Activated B cell treated with CpG ODN at 0.5 μM for 24 hours (primary cell): ENCODE results near the gene MAN2A1. TPM values are rescaled to one million over a fixed set of nuclear protein-coding genes. Genes with fewer than 3 reads are reported as not detected.

Source experiments
- ATAC-seq: fragments of 200-7000 bp; cut with Tn5 transposase; one replicate; pipeline ENCODE4 v1.10.0; 2021; ENCODE audit warnings: low read depth, mild to moderate bottlenecking, moderate library complexity
- CTCF ChIA-PET: fragments of 350-600 bp; sonication (Branson Sonifier 250); formaldehyde crosslinking; loops from one replicate; lab custom pipeline; 2021; ENCODE audit warnings: antibody characterized with exemption; lab: Charles Lee
- POLR2A ChIA-PET: fragments of 350-600 bp; sonication (Branson Sonifier 250); formaldehyde crosslinking; loops from one replicate; lab custom pipeline; 2021; ENCODE audit warnings: antibody characterized with exemption; lab: Charles Lee
- DNase-seq: peaks from one replicate; pipeline ENCODE4 v3.0.0; 2022
- H3K27ac Mint-ChIP-seq: one replicate; pipeline ENCODE4 v1.8.0; 2020; ENCODE audit warnings: mixed read lengths
- H3K27me3 Mint-ChIP-seq: one replicate; pipeline ENCODE4 v1.8.0; 2021; ENCODE audit warnings: mixed read lengths
- H3K36me3 Mint-ChIP-seq: one replicate; pipeline ENCODE4 v1.8.0; 2021; ENCODE audit warnings: low read depth, mixed read lengths
- H3K4me1 Mint-ChIP-seq: one replicate; pipeline ENCODE4 v1.8.0; 2021; ENCODE audit warnings: mixed read lengths
- H3K4me3 Mint-ChIP-seq: one replicate; pipeline ENCODE4 v1.8.0; 2020; ENCODE audit warnings: mild to moderate bottlenecking, mixed read lengths
- H3K9me3 Mint-ChIP-seq: one replicate; pipeline ENCODE4 v1.8.0; 2020; ENCODE audit warnings: mixed read lengths
- intact Hi-C: fragments of 100-400 bp; cut with micrococcal nuclease; formaldehyde crosslinking; loops from one replicate; pipeline ENCODE4 v1.15.1; 2024
- total RNA-seq: library from RNA; stranded (reverse); gene quantifications from 2 replicates; pipeline ENCODE4 v1.2.3, GENCODE V29; 2022
- TF ChIP-seq, protein P1 (sequence below): fragments of 200-600 bp; IDR thresholded peaks from one replicate; pipeline ENCODE4 v1.8.0; 2022; ENCODE audit warnings: antibody characterized with exemption, mild to moderate bottlenecking

Gene MAN2A1
- total RNA-seq, 1 donor from 2014 or later = 48.6 TPM

DNA sequence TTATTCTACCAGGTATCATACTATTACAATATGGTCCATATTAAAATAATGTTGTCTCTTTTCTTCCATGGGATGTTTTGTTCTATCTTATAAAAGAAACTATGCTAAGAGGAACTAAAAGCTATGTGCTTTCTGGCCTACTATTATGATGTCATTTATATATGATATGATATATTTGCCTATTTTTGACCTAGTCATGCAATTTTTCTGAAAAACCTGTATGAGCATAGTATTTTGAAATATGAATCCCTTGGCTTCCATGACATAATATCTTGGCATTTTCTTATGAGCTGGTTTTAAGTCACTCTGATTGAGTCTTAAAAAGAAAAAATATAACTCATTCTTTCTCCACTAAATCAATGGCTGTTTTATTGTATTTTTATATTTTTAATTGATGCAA, 60.7 kb downstream of the MAN2A1 start:
- H3K9me3 Mint-ChIP-seq = peaks cover 2% of the 10 kb centered on the region
- POLR2A ChIA-PET = no interaction called here
- H3K4me3 Mint-ChIP-seq = no peak overlapping the region
- peak overlapping the region; percentile 7 for H3K27ac Mint-ChIP-seq
- no peaks in the 10 kb centered on the region for H3K27me3 Mint-ChIP-seq
- H3K4me1 Mint-ChIP-seq = peaks cover 24% of the 10 kb centered on the region
- DNase-seq (no peak), ATAC-seq (no peak)
- TF ChIP-seq, protein P1, sequence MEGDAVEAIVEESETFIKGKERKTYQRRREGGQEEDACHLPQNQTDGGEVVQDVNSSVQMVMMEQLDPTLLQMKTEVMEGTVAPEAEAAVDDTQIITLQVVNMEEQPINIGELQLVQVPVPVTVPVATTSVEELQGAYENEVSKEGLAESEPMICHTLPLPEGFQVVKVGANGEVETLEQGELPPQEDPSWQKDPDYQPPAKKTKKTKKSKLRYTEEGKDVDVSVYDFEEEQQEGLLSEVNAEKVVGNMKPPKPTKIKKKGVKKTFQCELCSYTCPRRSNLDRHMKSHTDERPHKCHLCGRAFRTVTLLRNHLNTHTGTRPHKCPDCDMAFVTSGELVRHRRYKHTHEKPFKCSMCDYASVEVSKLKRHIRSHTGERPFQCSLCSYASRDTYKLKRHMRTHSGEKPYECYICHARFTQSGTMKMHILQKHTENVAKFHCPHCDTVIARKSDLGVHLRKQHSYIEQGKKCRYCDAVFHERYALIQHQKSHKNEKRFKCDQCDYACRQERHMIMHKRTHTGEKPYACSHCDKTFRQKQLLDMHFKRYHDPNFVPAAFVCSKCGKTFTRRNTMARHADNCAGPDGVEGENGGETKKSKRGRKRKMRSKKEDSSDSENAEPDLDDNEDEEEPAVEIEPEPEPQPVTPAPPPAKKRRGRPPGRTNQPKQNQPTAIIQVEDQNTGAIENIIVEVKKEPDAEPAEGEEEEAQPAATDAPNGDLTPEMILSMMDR = no peak
- CTCF ChIA-PET = no interaction called here
- intact Hi-C loops = no loop called here
- H3K36me3 Mint-ChIP-seq = peaks cover 17% of the 10 kb centered on the region

DNA sequence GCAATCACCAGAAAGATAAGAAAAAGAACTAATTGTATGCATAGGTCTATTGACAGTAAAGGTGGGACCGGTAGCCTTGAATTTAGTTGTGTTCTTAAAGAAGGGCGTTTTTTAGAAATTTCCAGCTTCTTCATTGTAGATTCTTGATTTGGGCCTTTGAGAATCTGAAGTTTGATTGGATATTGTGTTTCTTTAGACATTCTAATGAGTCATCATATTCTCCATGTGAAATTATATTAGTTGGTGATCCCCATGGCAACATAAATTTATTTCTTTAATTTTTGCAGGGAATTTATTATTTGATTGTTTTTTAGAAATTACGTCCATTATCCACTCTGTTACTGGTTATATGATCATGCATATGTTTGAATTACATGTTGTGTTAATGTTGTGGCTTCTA, 63.6 kb downstream of the MAN2A1 start:
- Mint-ChIP-seq H3K27me3 (no peaks in the 10 kb centered on the region), H3K9me3 (peaks cover 2% of the 10 kb centered on the region), H3K27ac (no peak overlapping the region), H3K4me3 (no peak overlapping the region), H3K4me1 (peaks cover 20% of the 10 kb centered on the region), H3K36me3 (peaks cover 40% of the 10 kb centered on the region)
- ChIA-PET CTCF (no interaction called here), POLR2A (no interaction called here)
- TF ChIP-seq, protein P1 = no peak
- intact Hi-C loops = no loop called here
- no peak for ATAC-seq
- no peak for DNase-seq

DNA sequence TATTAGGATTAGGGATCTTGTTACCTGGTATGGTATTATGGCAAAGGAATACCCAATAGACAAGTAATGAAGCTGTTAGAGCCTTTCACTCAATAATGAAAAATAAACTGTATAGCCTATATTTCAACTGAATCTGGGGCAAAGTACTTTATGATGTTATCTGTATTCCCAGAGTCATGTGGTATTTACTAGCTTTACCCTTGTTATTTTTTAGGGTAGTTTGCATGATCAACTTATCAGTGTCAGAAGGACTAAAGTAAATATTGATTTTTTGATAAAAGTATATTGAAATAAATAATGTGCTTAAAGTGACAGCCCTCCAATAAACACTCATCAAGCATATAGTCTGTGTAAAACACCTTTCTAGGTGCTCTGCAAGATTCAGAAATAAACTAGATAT, 64.6 kb downstream of the MAN2A1 start:
- intact Hi-C loops = no loop called here

DNA sequence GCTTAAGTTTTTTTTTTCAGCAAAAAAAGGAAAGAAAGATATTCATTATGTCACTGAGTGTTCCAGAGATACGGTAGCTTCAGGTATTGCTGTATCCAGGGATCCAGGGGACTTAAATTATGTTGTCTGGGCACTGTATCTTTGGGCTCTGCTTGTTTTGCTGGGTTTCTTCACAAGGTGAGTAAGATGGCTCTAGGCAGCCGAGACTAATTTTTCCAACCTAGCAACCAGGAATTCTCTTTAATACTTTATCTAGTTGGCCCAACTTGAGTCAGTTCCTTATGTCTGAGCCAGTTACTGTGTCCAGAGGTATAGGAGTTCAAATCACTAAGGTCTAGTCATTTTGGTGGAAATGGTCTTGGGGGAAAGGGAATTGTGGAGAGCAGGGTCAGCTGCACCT, 66.0 kb downstream of the MAN2A1 start:
- Mint-ChIP-seq H3K9me3 (peaks cover 6% of the 10 kb centered on the region), H3K27ac (peak overlapping the region; percentile 56), H3K4me3 (no peak overlapping the region), H3K27me3 (no peaks in the 10 kb centered on the region), H3K4me1 (peaks cover 11% of the 10 kb centered on the region), H3K36me3 (peaks cover 55% of the 10 kb centered on the region)
- CTCF ChIA-PET = no interaction called here
- DNase-seq (no peak), ATAC-seq (no peak)
- TF ChIP-seq, protein P1 = no peak
- POLR2A ChIA-PET = interaction anchor here (0.6 kb wide), 1 partner anchor 346 kb away, joined by 5 read pairs; no protein-coding TSS in a partner anchor
- intact Hi-C loops = no loop called here

More for the DNA sequence above, 64.6 kb downstream of the MAN2A1 start:
- Mint-ChIP-seq H3K9me3 (peaks cover 2% of the 10 kb centered on the region), H3K27me3 (no peaks in the 10 kb centered on the region), H3K27ac (no peak overlapping the region), H3K4me3 (no peak overlapping the region), H3K4me1 (peaks cover 17% of the 10 kb centered on the region), H3K36me3 (peaks cover 42% of the 10 kb centered on the region)
- ChIA-PET CTCF (no interaction called here), POLR2A (no interaction called here)
- TF ChIP-seq, protein P1 = no peak
- no peak for ATAC-seq
- DNase-seq = no peak

DNA sequence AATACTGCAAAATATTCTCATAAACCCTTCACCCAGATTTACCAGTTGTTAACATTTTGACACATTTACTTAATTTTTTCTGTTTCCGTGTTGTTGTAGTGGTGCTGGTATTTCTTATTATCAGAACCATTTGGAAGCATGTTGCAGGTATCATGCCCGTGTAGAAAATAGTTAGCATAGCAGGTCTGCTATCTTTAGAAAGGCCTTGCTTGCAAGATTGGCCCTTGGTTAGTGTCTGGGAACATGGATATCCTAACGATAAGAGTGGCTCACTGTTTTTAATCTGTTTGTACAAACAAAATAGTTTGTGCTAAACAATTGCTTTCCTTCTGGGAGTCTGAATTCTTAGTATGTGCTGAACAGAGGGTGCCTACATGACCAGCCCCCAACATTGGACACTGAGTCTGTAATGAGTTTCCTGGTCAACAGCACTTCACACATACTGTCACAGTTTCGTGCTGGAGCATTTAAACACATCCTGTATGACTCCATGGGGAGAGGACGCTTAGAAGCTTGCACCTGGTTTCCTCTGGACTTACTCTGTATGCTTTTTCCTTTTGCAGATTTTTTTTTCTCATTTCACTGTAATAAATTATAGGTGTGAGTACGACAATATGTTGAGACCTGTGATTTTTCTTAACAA, 66.9 kb downstream of the MAN2A1 start:
- no peak for DNase-seq
- intact Hi-C loops = no loop called here
- H3K27ac Mint-ChIP-seq = no peak overlapping the region
- peaks cover 6% of the 10 kb centered on the region for H3K9me3 Mint-ChIP-seq
- ChIA-PET POLR2A (no interaction called here), CTCF (no interaction called here)
- ATAC-seq = no peak
- peaks cover 54% of the 10 kb centered on the region for H3K36me3 Mint-ChIP-seq
- TF ChIP-seq, protein P1 = no peak
- no peaks in the 10 kb centered on the region for H3K27me3 Mint-ChIP-seq
- no peak overlapping the region for H3K4me3 Mint-ChIP-seq
- H3K4me1 Mint-ChIP-seq = peaks cover 6% of the 10 kb centered on the region
